Lung (tissue), 12 donors: Measurements from ENCODE around the gene TRIM45. TPM values are rescaled to one million over a fixed set of nuclear protein-coding genes. Genes with fewer than 3 reads are reported as not detected.
A peak's percentile ranks its signal among the peaks of the same experiment; 100 is the strongest.
"Not testable (repeated sequence)": the region's sequence is repeated elsewhere in the genome, so short reads cannot be mapped to it uniquely, and the experiment has no call there.

ENCODE experiments used
- ATAC-seq: fragments of 200-7000 bp; cut with Tn5 transposase; one replicate; pipeline ENCODE4 v1.9.1; 2020; ENCODE audit warnings: moderate number of reproducible peaks; ENCODE audit not compliant: insufficient read depth, low FRiP score
- DNase-seq, 3 donors: peaks; one replicate each; pipeline ENCODE4 v3.0.0-alpha.2; 2013 to 2017
- H3K27ac ChIP-seq, 2 donors: one replicate each; pipeline ENCODE4 v1.5.1; 2013; ENCODE audit warnings: mild to moderate bottlenecking in 2 of 2, moderate library complexity in 2 of 2, control low read depth in 1 of 2, inconsistent platforms in 1 of 2, low read depth in 1 of 2, low read length in 1 of 2
- H3K27me3 ChIP-seq, 3 donors: one replicate each; pipeline ENCODE4 v1.5.1; 2013; ENCODE audit warnings: low read length in 2 of 3; ENCODE audit not compliant: control insufficient read depth in 3 of 3, insufficient read depth in 3 of 3
- H3K36me3 ChIP-seq, 4 donors: one replicate each; pipeline ENCODE4 v1.5.1; 2013; ENCODE audit warnings: low read length in 4 of 4, mild to moderate bottlenecking in 1 of 4, moderate library complexity in 1 of 4; ENCODE audit not compliant: control insufficient read depth in 4 of 4, insufficient read depth in 4 of 4
- H3K4me1 ChIP-seq, 5 donors: one replicate each; pipeline ENCODE4 v1.5.1; 2013; ENCODE audit warnings: low read length in 5 of 5, mild to moderate bottlenecking in 2 of 5, moderate library complexity in 1 of 5; ENCODE audit not compliant: control insufficient read depth in 5 of 5, insufficient read depth in 5 of 5
- H3K4me3 ChIP-seq: one replicate; pipeline ENCODE4 v1.5.1; 2013; ENCODE audit warnings: mild to moderate bottlenecking, control low read depth, moderate library complexity
- H3K9ac ChIP-seq, 2 donors: one replicate each; pipeline ENCODE4 v1.5.1; 2013; ENCODE audit warnings: low read length in 2 of 2, control low read depth in 1 of 2; ENCODE audit not compliant: insufficient read depth in 1 of 2
- H3K9me3 ChIP-seq, 4 donors: one replicate each; pipeline ENCODE4 v1.5.1; 2013; ENCODE audit warnings: low read length in 3 of 4, mild to moderate bottlenecking in 1 of 4, moderate library complexity in 1 of 4; ENCODE audit not compliant: control insufficient read depth in 4 of 4, insufficient read depth in 3 of 4
- CTCF ChIP-seq: IDR thresholded peaks from 2 replicates; pipeline ENCODE4 v1.5.1; 2012; ENCODE audit warnings: mild to moderate bottlenecking; ENCODE audit errors: control extremely low read depth, extremely low read depth
- WGBS, 2 donors: extraction: QIAGEN DNeasy Blood & Tissue Kit; methylation state at CpG; one replicate each; pipeline ENCODE4 v1.1.7; 2013; 5-methylcytosine and 5-hydroxymethylcytosine counted together
- polyA plus RNA-seq, 2 donors: library from polyadenylated mRNA; stranded (reverse); fragments of 200-250 nt; gene quantifications; one replicate each; pipeline ENCODE4 v1.2.1, GENCODE V29; 2013
- total RNA-seq, 2 donors: library from RNA; depleted of rRNA in 1 of 2; stranded (reverse); fragments of >200 nt in 1 of 2; gene quantifications; one replicate each; pipeline ENCODE4 v1.2.1, GENCODE V29; 2014 to 2021
- donor health status: control.
- donor health status: control.
- donor health status: Bipolar disorder and iron deficiency.
- donor health status: healthy.
- donor health status: DM: yes; HTN: yes; CAD: no.

Gene TRIM45
- total and polyA plus RNA-seq, 4 donors, result 0.41 to 6.0 (median 3.0) TPM

GRCh38 chr1:117166076-117166475 lies 44.5 kb upstream of the TRIM45 start:
- Histone ChIP-seq H3K9ac (peak overlapping the region in 1 of 2 donors; percentile 30), H3K4me1 (peaks cover 0 to 3% (median 0%) of the 10 kb centered on the region in 5 donors), H3K9me3 (no peaks in the 10 kb centered on the region), H3K36me3 (no peaks in the 10 kb centered on the region), H3K4me3 (no peak overlapping the region), H3K27me3 (no peaks in the 10 kb centered on the region), H3K27ac (no peak overlapping the region)
- TF ChIP-seq CTCF, result no peak
- WGBS, 2 donors, result 67 to 68% methylated on average over 2 of the region's 2 CpGs
- ATAC-seq (no peak), DNase-seq (peak in 1 of 3 donors; percentile 33)

GRCh38 chr1:117164209-117164608 lies 42.7 kb upstream of the TRIM45 start:
- H3K9ac ChIP-seq, result no peak overlapping the region
- DNase-seq, result no peak
- no peak overlapping the region for H3K4me3 ChIP-seq
- no peaks in the 10 kb centered on the region for H3K36me3 ChIP-seq
- no peaks in the 10 kb centered on the region for H3K9me3 ChIP-seq
- 69 to 87% methylated on average over 4 of the region's 4 CpGs for WGBS, 2 donors
- peaks cover 0 to 3% (median 0%) of the 10 kb centered on the region in 5 donors for H3K4me1 ChIP-seq
- no peak for TF ChIP-seq CTCF
- H3K27me3 ChIP-seq, result no peaks in the 10 kb centered on the region
- no peak overlapping the region for H3K27ac ChIP-seq
- ATAC-seq, result no peak

GRCh38 chr1:117162816-117163215 lies 41.3 kb upstream of the TRIM45 start:
- H3K4me1 ChIP-seq, result peaks cover 0 to 3% (median 0%) of the 10 kb centered on the region in 5 donors
- no peak overlapping the region for H3K4me3 ChIP-seq
- DNase-seq, result no peak
- no peak for TF ChIP-seq CTCF
- no peak overlapping the region for H3K27ac ChIP-seq
- no peak overlapping the region for H3K9ac ChIP-seq
- 90 to 95% methylated on average over 6 of the region's 6 CpGs for WGBS, 2 donors
- no peaks in the 10 kb centered on the region for H3K36me3 ChIP-seq
- H3K9me3 ChIP-seq, result no peaks in the 10 kb centered on the region
- no peak for ATAC-seq
- H3K27me3 ChIP-seq, result no peaks in the 10 kb centered on the region

GRCh38 chr1:117161887-117162286 lies 40.3 kb upstream of the TRIM45 start:
- no peak overlapping the region for H3K27ac ChIP-seq
- no peaks in the 10 kb centered on the region for H3K27me3 ChIP-seq
- TF ChIP-seq CTCF, result no peak
- H3K9ac ChIP-seq, result no peak overlapping the region
- H3K4me3 ChIP-seq, result no peak overlapping the region
- WGBS, 2 donors, result 63 to 79% methylated on average over 1 of the region's 1 CpG
- H3K9me3 ChIP-seq, result no peaks in the 10 kb centered on the region
- H3K4me1 ChIP-seq, result peaks cover 0 to 3% (median 0%) of the 10 kb centered on the region in 5 donors
- no peaks in the 10 kb centered on the region for H3K36me3 ChIP-seq
- DNase-seq, result no peak
- ATAC-seq, result no peak

GRCh38 chr1:117151305-117151704 lies 29.8 kb upstream of the TRIM45 start:
- H3K4me1 ChIP-seq, DNase-seq: not testable (repeated sequence)
- WGBS, 2 donors, result 90 to 96% methylated on average over 5 of the region's 5 CpGs

More at GRCh38 chr1:117151305-117151704, 29.8 kb upstream of the TRIM45 start:
- not testable (repeated sequence) for H3K9me3 ChIP-seq, H3K27me3 ChIP-seq, H3K36me3 ChIP-seq, H3K27ac ChIP-seq, ATAC-seq, H3K4me3 ChIP-seq, H3K9ac ChIP-seq
